ENCODE measurements around the gene PHF21B. TPM values are rescaled to one million over a fixed set of nuclear protein-coding genes. Genes with fewer than 3 reads are reported as not detected.
"Not testable (repeated sequence)": the region's sequence is repeated elsewhere in the genome, so short reads cannot be mapped to it uniquely, and the experiment has no call there.

Gene PHF21B
- total RNA-seq, 2 experiments from 2014 or later: 0.68 TPM; not detected in 1

DNA sequence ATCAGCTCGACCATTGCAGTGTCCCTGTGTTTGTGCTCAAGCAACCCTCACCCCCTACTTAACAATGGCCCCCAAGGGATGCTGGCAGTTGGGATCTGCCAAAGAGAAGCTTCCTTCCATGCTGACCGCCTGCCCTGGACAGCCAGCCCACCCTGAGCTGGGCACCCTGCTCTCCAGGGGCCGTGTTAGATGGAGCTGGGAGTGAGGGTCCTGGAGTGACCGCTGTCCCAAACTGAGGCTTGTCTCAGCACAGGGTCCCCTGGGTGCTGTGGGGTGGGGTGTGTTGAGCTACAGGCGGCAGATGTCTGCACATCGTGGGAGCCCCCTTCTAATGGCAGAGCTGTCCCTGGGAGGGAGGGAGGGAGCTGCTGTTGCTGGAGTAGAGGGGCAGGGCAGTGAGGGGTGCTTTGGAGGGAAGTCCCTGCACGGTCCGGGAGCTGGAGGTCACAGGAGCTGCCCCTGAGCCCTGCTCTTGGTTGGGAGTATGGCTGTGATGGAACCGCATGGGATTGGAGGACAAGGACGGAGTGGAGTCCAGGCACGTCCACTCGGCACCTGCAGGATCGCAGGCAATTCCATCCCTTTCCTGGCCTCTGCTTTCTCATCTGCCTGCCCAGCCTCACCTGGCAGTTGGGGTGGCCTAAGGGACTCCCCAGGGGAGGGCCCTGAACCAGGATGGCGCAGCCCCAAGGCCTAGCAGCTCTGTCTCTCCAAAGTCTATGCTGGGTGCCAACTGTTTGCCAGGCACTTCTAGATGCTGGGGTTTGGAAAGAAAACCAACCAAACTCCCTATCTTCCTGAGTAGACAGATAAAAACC, 131.1 kb downstream of the PHF21B start:
- no peak overlapping the region for H3K27ac Mint-ChIP-seq
- peaks cover 2% of the 10 kb centered on the region for H3K27me3 Mint-ChIP-seq (ENCODE audit: low read depth)
- ChIA-PET CTCF (no interaction called here), POLR2A (no interaction called here)
- H3K4me1 Mint-ChIP-seq (ENCODE audit: low read depth): no peaks in the 10 kb centered on the region
- DNase-seq (no peak), ATAC-seq (no peak)
- no peaks in the 10 kb centered on the region for H3K36me3 Mint-ChIP-seq (ENCODE audit: low read depth)
- no peaks in the 10 kb centered on the region for H3K9me3 Mint-ChIP-seq (ENCODE audit: insufficient read depth)
- H3K4me3 Mint-ChIP-seq: no peak overlapping the region

DNA sequence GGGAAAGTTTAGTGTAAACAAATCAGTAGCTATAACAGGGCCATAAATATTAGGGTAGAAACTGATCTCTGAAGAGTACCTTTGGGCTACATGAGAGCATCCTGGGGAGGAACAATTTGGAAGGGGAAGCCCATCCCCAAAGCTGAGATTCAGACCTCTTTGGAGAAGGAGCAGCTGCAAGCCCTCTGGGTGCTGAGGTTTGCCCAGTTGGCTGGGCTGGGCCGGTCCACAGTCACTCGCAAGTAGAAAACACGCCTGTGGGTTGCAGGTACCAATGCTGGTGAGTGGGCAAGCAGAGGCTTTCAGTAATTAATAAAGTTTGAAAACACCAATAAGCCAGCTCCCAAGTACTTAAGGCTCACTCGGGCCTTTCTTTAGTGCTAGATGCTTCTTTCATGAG, 132.9 kb downstream of the PHF21B start:
- DNase-seq (no peak), ATAC-seq (no peak)
- Mint-ChIP-seq H3K4me1 (ENCODE audit: low read depth) (no peaks in the 10 kb centered on the region), H3K27ac (no peak overlapping the region), H3K36me3 (ENCODE audit: low read depth) (no peaks in the 10 kb centered on the region), H3K9me3 (ENCODE audit: insufficient read depth) (no peaks in the 10 kb centered on the region), H3K4me3 (no peak overlapping the region), H3K27me3 (ENCODE audit: low read depth) (peaks cover 2% of the 10 kb centered on the region)
- ChIA-PET CTCF (no interaction called here), POLR2A (no interaction called here)

DNA sequence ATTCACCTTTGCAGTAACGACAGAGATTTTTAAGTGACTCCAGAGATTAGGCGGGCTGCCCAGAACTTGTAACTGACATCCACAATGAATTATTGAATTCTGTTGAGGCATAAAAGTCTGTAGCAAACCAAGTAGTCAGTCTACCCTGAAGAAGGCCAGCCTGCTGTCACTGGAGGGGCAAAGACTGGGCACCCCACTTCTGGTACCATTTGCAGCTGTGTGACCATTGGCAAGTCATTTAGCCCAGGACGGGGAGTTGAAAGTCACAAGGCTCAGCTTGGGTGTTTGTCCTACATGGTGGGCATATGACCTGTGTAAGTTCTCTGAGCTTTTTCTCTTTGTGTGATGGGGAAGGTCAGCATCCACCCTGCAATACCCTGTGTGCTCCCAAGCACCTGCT, 138.0 kb downstream of the PHF21B start:
- H3K27ac Mint-ChIP-seq: no peak overlapping the region
- no peaks in the 10 kb centered on the region for H3K36me3 Mint-ChIP-seq (ENCODE audit: low read depth)
- peaks cover 2% of the 10 kb centered on the region for H3K27me3 Mint-ChIP-seq (ENCODE audit: low read depth)
- H3K4me1 Mint-ChIP-seq (ENCODE audit: low read depth): no peaks in the 10 kb centered on the region
- ATAC-seq: no peak
- no peak for DNase-seq
- ChIA-PET POLR2A (no interaction called here), CTCF (no interaction called here)
- H3K9me3 Mint-ChIP-seq (ENCODE audit: insufficient read depth): no peaks in the 10 kb centered on the region
- no peak overlapping the region for H3K4me3 Mint-ChIP-seq

DNA sequence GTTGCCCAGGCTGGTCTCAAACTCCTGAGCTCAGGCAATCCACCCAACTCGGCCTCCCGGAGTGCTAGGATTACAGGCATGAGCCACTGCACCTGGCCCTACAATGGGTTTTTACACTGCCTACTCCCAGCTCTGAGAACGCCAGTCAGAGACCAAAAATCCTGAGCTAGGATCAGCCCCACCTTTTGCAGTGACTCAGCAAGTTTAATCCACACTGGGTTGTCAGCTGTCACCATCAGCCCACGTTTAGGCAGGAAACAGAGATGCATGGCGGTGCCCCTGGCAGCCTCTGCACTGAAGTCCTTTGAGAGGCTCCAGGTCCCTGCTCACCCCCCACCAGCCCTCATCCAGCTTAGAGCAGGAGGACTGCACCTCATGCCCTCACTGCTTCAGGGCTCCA, 139.8 kb downstream of the PHF21B start:
- Mint-ChIP-seq H3K4me3 (no peak overlapping the region), H3K36me3 (ENCODE audit: low read depth) (no peaks in the 10 kb centered on the region), H3K27ac (no peak overlapping the region), H3K4me1 (ENCODE audit: low read depth) (no peaks in the 10 kb centered on the region), H3K27me3 (ENCODE audit: low read depth) (no peaks in the 10 kb centered on the region), H3K9me3 (ENCODE audit: insufficient read depth) (no peaks in the 10 kb centered on the region)
- ChIA-PET POLR2A (no interaction called here), CTCF (no interaction called here)
- DNase-seq (no peak), ATAC-seq (no peak)

DNA sequence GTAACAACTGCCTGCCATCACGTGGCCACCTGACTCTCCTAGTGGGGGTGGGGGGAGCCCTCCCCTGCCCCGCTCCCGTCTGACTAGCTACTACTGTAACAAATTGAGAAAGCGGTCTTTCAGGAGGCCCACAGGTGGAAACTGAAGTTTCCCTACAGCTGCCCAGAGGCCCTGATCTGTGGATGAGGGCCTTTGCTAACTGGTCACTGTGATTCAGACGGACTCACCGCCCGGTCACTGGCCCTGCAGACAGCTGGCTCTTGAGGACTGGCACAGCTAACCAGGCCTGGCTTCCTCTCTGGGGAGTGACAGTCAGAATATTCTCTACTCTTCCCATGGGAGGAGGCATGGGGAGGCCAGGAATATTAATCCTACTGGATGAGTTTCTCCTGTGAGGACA, 140.6 kb downstream of the PHF21B start:
- CTCF ChIA-PET: no interaction called here
- POLR2A ChIA-PET: no interaction called here

DNA sequence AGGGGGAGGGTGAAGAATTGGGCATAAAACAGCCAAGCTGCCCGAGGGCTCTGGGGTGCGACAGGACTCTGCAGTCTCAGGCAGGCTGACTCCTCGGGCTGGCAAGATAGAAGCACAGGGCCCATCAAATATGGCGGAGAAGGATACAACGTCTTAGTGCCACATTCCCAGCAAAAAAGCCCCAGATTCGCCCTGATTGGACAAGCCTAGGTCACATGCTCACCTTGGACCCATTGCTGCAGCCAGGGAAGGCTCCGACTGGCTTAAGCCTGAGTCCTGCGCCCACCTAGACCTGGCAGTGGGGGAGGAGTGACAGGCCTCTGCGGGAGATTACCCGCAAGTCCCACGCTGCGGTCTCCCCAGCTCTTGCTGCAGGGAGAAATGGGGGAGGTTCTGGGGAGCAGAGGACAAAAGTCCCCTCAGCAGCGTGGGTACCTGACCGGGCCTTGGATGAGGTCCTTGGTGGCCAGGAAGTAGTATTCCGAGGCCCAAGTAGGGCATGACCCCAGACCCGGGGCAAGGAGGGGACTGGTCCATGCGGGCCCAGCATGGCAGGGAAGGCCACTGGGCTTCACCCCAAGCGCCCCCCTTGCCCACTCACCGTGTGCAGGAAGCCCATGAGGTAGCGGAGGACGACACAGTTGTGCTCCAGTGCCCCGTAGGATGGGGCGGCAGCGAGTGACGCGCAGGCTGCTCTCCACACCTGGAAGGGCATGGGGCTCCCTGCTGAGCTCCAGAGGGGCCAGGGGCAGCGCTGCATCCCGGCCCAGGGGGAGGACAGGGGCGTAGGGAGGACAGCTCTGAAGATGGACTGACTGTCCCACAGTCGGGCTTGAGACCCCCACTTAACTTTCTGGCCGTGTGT, 144.4 kb downstream of the PHF21B start:
- Mint-ChIP-seq H3K4me3 (no peak overlapping the region), H3K9me3 (ENCODE audit: insufficient read depth) (no peaks in the 10 kb centered on the region), H3K27ac (no peak overlapping the region), H3K4me1 (ENCODE audit: low read depth) (no peaks in the 10 kb centered on the region), H3K36me3 (ENCODE audit: low read depth) (no peaks in the 10 kb centered on the region), H3K27me3 (ENCODE audit: low read depth) (no peaks in the 10 kb centered on the region)
- DNase-seq (no peak), ATAC-seq (no peak)
- ChIA-PET POLR2A (no interaction called here), CTCF (no interaction called here)

More for the DNA sequence above, 140.6 kb downstream of the PHF21B start:
- no peaks in the 10 kb centered on the region for H3K9me3 Mint-ChIP-seq (ENCODE audit: insufficient read depth)
- H3K36me3 Mint-ChIP-seq (ENCODE audit: low read depth): no peaks in the 10 kb centered on the region
- ATAC-seq (no peak), DNase-seq (no peak)
- no peaks in the 10 kb centered on the region for H3K27me3 Mint-ChIP-seq (ENCODE audit: low read depth)
- no peak overlapping the region for H3K27ac Mint-ChIP-seq
- no peaks in the 10 kb centered on the region for H3K4me1 Mint-ChIP-seq (ENCODE audit: low read depth)
- no peak overlapping the region for H3K4me3 Mint-ChIP-seq

DNA sequence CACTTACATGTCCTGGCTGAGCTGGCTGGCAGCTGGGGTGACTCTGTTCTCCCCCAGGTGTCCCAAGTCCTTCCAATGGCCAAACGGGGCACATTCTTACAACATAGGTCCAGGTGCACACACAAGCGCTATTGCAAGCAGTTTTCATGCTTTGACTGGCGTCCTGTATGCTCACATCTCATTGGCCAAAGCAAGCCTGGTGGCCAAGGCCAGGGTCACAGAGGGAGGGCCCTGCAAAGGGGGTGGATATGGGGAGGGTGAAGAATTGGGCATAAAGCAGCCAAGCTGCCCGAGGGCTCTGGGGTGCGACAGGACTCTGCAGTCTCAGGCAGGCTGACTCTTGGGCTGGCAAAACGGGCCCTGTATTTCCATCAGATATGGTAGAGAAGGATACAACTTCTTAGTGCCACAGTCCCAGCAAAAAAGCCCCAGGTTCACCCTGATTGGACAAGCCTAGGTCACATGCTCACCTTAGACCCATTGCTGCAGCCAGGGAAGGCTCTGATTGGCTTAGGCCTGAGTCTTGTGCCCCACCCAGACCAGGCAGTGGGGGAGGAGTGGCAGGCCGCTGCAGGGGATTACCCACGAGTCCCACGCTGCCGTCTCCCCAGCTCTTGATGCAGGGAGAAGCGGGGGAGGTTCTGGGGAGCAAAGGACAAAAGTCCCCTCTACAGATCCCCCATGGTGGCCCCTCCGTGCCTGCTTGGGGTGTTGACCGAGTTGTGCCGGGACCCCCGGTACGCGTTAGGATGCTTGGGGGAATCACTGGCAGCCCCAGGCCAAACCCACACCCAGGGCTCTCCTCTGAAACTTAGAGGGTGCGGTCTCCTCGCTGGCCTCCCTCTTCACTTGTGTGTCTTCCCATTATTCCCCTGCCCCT, 146.6 kb downstream of the PHF21B start:
- CTCF ChIA-PET: no interaction called here
- Mint-ChIP-seq H3K36me3 (ENCODE audit: low read depth) (no peaks in the 10 kb centered on the region), H3K27ac (no peak overlapping the region), H3K27me3 (ENCODE audit: low read depth) (no peaks in the 10 kb centered on the region), H3K4me3 (no peak overlapping the region), H3K4me1 (ENCODE audit: low read depth) (no peaks in the 10 kb centered on the region), H3K9me3 (ENCODE audit: insufficient read depth) (no peaks in the 10 kb centered on the region)
- no peak for ATAC-seq
- DNase-seq: no peak
- POLR2A ChIA-PET: no interaction called here

DNA sequence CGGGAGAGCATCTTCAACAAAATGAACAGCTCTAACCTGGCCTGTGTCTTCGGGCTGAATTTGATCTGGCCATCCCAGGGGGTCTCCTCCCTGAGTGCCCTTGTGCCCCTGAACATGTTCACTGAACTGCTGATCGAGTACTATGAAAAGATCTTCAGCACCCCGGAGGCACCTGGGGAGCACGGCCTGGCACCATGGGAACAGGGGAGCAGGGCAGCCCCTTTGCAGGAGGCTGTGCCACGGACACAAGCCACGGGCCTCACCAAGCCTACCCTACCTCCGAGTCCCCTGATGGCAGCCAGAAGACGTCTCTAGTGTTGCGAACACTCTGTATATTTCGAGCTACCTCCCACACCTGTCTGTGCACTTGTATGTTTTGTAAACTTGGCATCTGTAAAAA, 147.5 kb downstream of the PHF21B start:
- ChIA-PET CTCF (no interaction called here), POLR2A (no interaction called here)
- H3K9me3 Mint-ChIP-seq (ENCODE audit: insufficient read depth): no peaks in the 10 kb centered on the region
- DNase-seq (no peak), ATAC-seq (no peak)
- H3K4me3 Mint-ChIP-seq: no peak overlapping the region
- no peaks in the 10 kb centered on the region for H3K36me3 Mint-ChIP-seq (ENCODE audit: low read depth)
- H3K27me3 Mint-ChIP-seq (ENCODE audit: low read depth): no peaks in the 10 kb centered on the region
- no peak overlapping the region for H3K27ac Mint-ChIP-seq
- no peaks in the 10 kb centered on the region for H3K4me1 Mint-ChIP-seq (ENCODE audit: low read depth)

DNA sequence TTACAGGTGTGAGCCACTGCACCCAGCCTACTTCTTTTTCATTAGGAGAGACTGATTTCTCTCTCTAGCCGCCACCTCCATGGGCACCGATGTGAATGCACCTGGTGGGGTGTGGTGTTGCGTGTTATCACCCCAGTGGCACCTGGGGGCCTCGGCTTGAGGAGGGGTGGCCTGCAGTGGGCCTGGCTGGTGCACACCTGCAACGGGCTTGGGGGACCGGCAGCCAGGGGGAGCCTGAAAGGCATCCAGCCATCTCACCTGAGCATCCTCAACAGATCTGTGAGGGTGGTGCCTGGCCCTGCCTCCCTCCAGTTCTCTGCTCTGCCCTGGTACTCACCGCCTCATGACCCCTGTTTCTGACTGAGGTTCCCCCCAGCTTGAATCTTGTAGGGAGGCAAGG, 148.6 kb downstream of the PHF21B start:
- Mint-ChIP-seq H3K27me3 (ENCODE audit: low read depth) (no peaks in the 10 kb centered on the region), H3K36me3 (ENCODE audit: low read depth) (no peaks in the 10 kb centered on the region), H3K9me3 (ENCODE audit: insufficient read depth) (no peaks in the 10 kb centered on the region), H3K4me1 (ENCODE audit: low read depth) (no peaks in the 10 kb centered on the region), H3K4me3 (no peak overlapping the region), H3K27ac (no peak overlapping the region)
- DNase-seq (no peak), ATAC-seq (no peak)
- ChIA-PET CTCF (no interaction called here), POLR2A (no interaction called here)

DNA sequence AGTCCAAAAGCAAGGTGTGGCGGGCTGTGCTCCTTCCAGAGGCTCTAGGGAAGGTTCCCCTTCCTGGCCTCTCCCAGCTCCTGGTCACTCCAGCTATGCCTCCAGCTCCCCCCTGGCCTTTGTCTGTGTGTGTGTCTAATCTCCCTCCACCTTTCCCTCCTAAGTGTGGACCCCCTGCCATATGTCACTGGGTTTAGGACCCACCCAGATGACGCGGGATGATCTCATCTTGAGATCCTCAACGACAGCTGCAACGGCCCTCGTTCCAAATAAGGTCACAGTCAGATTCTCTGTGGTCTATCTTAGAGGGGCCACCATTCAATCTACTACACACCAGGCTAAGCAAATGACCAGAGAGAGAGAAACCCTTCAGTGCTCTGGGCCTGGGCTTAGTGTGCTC, 149.5 kb downstream of the PHF21B start:
- Mint-ChIP-seq H3K36me3 (ENCODE audit: low read depth) (no peaks in the 10 kb centered on the region), H3K4me3 (no peak overlapping the region), H3K27ac (no peak overlapping the region), H3K4me1 (ENCODE audit: low read depth) (no peaks in the 10 kb centered on the region), H3K27me3 (ENCODE audit: low read depth) (no peaks in the 10 kb centered on the region), H3K9me3 (ENCODE audit: insufficient read depth) (no peaks in the 10 kb centered on the region)
- ATAC-seq: no peak
- ChIA-PET POLR2A (no interaction called here), CTCF (no interaction called here)
- no peak for DNase-seq

DNA sequence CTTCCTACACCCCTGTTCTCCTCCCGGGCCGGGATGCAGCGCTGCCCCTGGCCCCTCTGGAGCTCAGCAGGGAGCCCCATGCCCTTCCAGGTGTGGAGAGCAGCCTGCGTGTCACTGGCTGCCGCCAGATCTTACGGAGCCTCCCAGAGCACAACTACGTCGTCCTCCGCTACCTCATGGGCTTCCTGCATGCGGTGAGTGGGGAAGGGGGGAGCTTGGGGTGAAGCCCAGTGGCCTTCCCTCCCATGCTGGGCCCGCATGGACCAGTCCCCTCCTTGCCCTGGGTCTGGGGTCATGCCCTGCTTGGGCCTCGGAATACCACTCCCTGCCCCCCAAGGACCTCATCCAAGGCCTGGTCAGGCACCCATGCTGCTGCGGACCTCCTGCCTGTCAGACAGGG, 150.2 kb downstream of the PHF21B start:
- ATAC-seq (no peak), DNase-seq (no peak)
- POLR2A ChIA-PET: no interaction called here
- Mint-ChIP-seq H3K4me1 (ENCODE audit: low read depth) (no peaks in the 10 kb centered on the region), H3K9me3 (ENCODE audit: insufficient read depth) (no peaks in the 10 kb centered on the region), H3K36me3 (ENCODE audit: low read depth) (no peaks in the 10 kb centered on the region), H3K4me3 (no peak overlapping the region), H3K27ac (no peak overlapping the region), H3K27me3 (ENCODE audit: low read depth) (no peaks in the 10 kb centered on the region)
- CTCF ChIA-PET: no interaction called here

DNA sequence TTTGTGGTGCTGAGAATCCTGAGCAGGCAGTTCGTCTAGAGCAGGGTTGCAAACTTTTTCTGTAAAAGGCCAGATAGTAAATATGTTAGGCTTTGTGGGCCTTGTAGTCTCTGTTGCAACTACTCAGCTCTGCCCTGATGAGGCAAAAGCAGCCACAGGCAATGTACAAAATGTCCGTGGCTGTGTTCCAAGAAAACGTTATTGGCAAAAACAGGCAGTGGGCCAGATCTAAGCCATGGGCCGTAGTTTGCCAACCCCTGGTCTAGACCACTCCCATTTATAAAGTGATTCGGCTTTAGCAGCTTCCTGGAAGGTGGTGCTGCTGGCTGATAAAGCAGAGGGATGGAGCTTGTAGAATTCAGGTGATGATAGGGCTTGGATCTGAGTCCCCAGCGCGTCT, 151.0 kb downstream of the PHF21B start:
- DNase-seq; H3K27ac Mint-ChIP-seq; POLR2A ChIA-PET; H3K4me3 Mint-ChIP-seq; H3K36me3 Mint-ChIP-seq (ENCODE audit: low read depth); H3K9me3 Mint-ChIP-seq (ENCODE audit: insufficient read depth); CTCF ChIA-PET; ATAC-seq; H3K4me1 Mint-ChIP-seq (ENCODE audit: low read depth); H3K27me3 Mint-ChIP-seq (ENCODE audit: low read depth): not testable (repeated sequence)
